ENCODE measurements around the gene CEP85.
A peak's percentile ranks its signal among the peaks of the same experiment; 100 is the strongest.
"Not testable (repeated sequence)": the region's sequence is repeated elsewhere in the genome, so short reads cannot be mapped to it uniquely, and the experiment has no call there.

Gene CEP85

DNA sequence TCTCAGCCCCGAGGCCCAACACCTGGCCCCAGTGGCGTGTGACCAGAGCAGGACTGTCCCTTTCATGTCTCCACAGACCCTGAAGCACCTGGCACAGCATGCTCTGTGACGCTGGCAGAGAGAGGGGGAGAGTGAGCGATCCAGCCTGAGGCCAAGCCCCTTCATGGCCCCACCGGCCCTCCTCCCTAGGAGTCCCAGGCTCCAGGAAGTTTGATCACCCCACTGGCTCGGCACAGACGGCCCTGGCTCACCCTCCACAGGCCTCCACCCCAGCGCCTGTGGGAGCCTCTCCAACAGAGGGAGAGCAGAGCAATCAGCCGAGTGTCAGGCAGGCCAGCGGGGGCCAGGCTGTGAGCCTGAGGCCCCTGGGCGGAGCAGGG, 56.9 kb downstream of the CEP85 start:
- H3K27ac ChIP-seq, result peak overlapping the region in 1 of 2 donors; percentile 76
- TF ChIP-seq, protein P1, sequence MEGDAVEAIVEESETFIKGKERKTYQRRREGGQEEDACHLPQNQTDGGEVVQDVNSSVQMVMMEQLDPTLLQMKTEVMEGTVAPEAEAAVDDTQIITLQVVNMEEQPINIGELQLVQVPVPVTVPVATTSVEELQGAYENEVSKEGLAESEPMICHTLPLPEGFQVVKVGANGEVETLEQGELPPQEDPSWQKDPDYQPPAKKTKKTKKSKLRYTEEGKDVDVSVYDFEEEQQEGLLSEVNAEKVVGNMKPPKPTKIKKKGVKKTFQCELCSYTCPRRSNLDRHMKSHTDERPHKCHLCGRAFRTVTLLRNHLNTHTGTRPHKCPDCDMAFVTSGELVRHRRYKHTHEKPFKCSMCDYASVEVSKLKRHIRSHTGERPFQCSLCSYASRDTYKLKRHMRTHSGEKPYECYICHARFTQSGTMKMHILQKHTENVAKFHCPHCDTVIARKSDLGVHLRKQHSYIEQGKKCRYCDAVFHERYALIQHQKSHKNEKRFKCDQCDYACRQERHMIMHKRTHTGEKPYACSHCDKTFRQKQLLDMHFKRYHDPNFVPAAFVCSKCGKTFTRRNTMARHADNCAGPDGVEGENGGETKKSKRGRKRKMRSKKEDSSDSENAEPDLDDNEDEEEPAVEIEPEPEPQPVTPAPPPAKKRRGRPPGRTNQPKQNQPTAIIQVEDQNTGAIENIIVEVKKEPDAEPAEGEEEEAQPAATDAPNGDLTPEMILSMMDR (IDR thresholded peaks at IDR 0.05), result no peak
- no peak for DNase-seq (ENCODE audit: low spot score)
- H3K4me3 ChIP-seq, result no peak overlapping the region

DNA sequence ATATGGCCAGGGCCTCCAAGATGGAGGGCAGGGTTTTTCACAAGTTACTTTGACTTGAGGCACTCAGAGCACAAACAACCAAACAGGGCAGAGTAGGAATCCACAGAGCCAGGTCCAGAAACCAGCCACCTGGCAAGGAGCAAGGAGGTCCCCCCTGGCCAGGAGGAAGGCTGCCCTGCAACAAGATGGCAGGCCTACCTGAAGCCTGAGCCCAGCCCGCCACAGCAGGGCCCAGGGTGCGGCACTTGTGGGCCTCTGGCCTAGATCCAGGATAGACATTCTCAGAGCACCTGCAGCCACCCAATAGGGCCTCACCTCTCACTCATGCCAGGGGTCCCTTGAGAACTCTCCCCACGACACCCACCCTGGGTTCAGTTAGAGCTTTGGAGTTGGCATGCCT, 57.4 kb downstream of the CEP85 start:
- no peak overlapping the region for H3K27ac ChIP-seq
- TF ChIP-seq, protein P1 (IDR thresholded peaks at IDR 0.05), result no peak
- H3K4me3 ChIP-seq, result no peak overlapping the region
- DNase-seq (ENCODE audit: low spot score), result no peak

DNA sequence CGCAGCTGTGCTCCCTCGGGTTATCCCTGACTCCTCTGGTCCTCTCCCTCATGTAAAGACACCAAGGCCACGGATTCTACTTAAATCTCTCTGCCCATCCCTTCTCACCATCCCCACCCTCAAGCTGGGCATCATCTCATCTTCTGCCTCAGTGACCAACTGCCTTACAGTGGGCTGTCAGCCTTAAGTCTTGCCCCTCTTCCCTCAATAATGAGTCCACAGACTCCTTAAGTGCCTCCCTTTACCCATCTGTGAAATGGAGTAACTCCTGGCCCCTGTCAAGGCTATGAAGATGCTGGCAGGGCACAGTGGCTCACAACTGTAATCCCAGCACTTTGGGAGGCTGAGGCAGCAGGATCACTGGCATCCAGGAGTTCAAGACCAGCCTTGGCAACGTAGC, 57.9 kb downstream of the CEP85 start:
- DNase-seq (ENCODE audit: low spot score), result no peak
- no peak overlapping the region for H3K27ac ChIP-seq
- H3K4me3 ChIP-seq, result no peak overlapping the region
- TF ChIP-seq, protein P1 (IDR thresholded peaks at IDR 0.05), result no peak

DNA sequence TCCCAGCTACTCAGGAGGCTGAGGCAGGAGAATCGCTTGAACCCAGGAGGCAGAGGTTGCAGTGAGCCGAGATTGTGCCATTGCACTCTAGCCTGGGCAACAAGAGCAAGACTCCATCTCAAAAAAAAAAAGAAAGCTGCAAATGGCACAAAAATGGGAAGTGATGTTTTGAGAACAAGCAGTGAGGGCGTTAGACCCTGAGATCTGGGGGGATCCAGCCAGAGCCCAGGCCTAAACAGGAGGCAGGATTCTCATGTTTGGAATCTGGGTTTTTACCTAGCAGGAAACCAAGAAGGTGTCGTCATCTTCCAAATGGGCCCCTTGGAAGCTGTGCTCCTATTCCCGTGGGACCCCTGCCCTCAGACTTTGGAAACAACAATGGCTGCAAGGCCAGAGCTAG, 58.7 kb downstream of the CEP85 start:
- not testable (repeated sequence) for DNase-seq (ENCODE audit: low spot score); H3K4me3 ChIP-seq; H3K27ac ChIP-seq

DNA sequence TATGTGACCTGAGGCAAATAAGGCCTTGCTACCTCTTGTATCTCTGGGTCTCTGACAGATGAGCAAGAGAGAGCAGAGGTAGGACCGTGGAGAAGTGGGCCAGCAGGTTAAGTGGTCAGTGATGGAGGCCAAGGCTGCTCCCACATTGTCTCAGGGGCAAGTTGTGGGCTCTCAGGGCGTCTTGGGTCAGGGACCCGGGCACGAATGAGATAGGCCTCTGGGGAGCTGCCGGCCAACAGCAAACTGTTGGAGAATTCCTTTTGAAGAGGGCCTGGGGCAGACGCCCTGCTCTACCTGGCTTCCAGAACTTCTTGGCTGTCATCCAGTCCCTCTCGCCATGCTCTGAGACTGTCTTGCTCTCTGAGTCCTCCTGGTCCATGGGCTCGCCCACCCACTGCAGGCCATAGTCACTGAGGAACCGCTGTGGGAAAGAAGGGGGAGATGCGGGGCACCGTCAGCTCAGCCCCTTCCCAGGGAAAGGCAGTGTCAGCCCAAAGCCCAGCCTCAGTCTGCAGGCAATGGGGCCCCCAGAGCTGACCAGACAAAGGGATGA, 60.0 kb downstream of the CEP85 start:
- no peak for DNase-seq (ENCODE audit: low spot score)
- TF ChIP-seq, protein P1 (IDR thresholded peaks at IDR 0.05), result no peak
- no peak overlapping the region for H3K27ac ChIP-seq
- no peak overlapping the region for H3K4me3 ChIP-seq

DNA sequence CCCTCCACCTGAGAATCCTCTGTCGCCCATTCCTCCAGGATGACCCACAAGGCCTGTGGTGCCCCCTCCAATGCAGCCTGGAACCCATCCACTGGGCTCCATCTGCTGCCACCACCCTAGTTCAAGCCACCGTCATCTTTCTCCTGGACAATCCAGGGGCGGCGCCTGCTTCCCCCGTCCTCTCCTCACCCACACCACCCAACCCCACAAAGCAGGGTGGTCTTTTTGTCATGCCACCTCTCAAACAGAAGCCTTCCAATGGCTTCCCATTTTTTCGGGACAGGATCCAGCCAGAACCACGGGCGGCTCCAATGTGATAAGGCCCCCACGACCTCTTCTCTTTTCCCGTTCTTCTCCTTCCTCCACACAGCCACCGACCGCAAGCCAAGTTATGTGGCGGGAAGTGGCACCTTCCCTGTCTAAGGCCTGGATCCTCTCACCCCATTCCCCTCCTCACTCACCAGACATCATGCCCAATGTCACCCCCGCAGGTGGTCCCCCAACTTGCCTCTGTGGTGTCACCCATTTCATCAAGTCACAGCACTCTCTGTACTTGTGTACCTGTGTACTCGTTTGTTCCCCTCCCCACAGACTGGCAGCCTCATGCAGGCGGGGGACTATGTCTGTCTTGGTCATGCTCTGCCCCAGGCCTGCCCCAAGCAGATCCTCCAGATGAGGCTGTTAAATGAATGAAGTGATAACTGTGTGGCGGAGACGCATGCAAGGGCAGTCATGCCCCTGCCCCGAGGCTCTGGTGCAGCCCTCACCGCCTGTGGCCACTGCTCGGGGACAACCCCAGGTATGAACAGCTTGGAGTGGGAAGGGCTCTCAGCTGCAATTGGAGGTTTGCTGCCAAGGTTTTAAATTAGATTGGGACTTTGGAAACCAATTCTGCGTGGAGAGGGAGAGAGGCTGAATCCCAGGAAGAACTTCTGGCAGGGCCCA, 61.5 kb downstream of the CEP85 start:
- DNase-seq (ENCODE audit: low spot score), result no peak

DNA sequence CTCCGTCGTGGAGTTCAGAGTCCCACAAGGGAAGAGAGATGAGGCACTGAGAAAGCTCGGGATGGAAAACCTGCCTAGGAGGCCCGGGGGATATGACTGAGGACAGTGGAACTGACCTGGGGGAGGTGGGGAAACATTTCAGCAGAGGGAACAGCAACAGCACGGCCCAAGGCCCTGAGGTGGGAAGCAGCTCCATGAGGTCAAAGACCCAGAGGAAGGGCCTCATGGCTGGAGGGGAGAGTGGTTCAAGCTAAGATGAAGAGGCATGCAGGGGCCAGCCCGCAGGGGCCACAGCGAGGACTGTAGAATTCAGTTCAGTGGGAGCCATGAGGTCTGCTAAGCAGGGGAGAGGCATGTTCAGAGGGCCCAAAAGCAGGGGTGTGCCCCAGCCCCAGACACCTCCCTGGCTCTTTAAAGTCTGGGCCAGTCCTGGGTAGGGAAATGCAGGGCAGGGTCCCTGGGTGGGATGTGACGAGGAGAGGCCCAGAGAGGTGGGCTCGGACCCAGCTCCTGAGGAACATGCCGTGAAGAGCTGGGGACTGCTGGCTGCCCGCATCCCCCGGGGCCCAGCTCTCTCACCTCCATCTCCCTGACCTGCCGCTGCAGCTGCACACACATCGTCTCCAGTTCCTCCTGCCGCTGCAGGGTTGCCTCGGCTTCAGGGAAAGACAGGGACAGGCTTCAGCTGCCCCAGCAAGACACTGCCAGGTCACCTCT, 62.5 kb downstream of the CEP85 start:
- DNase-seq (ENCODE audit: low spot score), result no peak
- H3K27ac ChIP-seq, result no peak overlapping the region
- TF ChIP-seq, protein P1 (IDR thresholded peaks at IDR 0.05), result no peak
- H3K4me3 ChIP-seq, result no peak overlapping the region

More for the DNA sequence above, 61.5 kb downstream of the CEP85 start:
- H3K4me3 ChIP-seq, result no peak overlapping the region
- TF ChIP-seq, protein P1 (IDR thresholded peaks at IDR 0.05), result no peak
- H3K27ac ChIP-seq, result no peak overlapping the region

All from coronary artery (tissue), 2 donors.